ES-I3 (cell line): ENCODE measurements around the gene ACTL8.

Source experiments
- H3K36me3 ChIP-seq: 2 replicates; pipeline ENCODE4 v1.6.1; 2013; ENCODE audit warnings: mild to moderate bottlenecking, low read length, control low read depth, moderate library complexity; ENCODE audit not compliant: insufficient read depth
- H3K4me1 ChIP-seq: 2 replicates; pipeline ENCODE4 v1.6.1; 2013; ENCODE audit warnings: mild to moderate bottlenecking, control low read depth, low read length; ENCODE audit not compliant: insufficient read depth
- H3K9ac ChIP-seq: 2 replicates; pipeline ENCODE4 v1.6.1; 2013; ENCODE audit warnings: low read depth, mild to moderate bottlenecking, low read length, moderate library complexity
- H3K9me3 ChIP-seq: 2 replicates; pipeline ENCODE4 v1.6.1; 2013; ENCODE audit warnings: mild to moderate bottlenecking, low read length, moderate library complexity; ENCODE audit not compliant: control insufficient read depth, insufficient read depth

ACTL8 gene

GRCh38 chr1:17867470-17867869 lies 112.3 kb downstream of the ACTL8 start:
- Histone ChIP-seq H3K4me1 (peaks cover 9% of the 10 kb centered on the region; the same call in 1 of the 2 replicates), H3K36me3 (no peaks in the 10 kb centered on the region), H3K9ac (no peak overlapping the region), H3K9me3 (peaks cover 5% of the 10 kb centered on the region; the same call in 1 of the 2 replicates)

- peaks cover 5% of the 10 kb centered on the region; the same call in 1 of the 2 replicates for H3K9me3 ChIP-seq
- H3K4me1 ChIP-seq = peaks cover 16% of the 10 kb centered on the region
- H3K36me3 ChIP-seq = no peaks in the 10 kb centered on the region
- no peak overlapping the region for H3K9ac ChIP-seq
Measured at GRCh38 chr1:17869815-17870214, 114.7 kb downstream of the ACTL8 start.

- Histone ChIP-seq H3K36me3 (no peaks in the 10 kb centered on the region), H3K4me1 (peaks cover 19% of the 10 kb centered on the region), H3K9me3 (peaks cover 5% of the 10 kb centered on the region; the same call in 1 of the 2 replicates), H3K9ac (no peak overlapping the region)
Measured at GRCh38 chr1:17870679-17871078, 115.5 kb downstream of the ACTL8 start.

GRCh38 chr1:17873007-17873675 lies 118.0 kb downstream of the ACTL8 start:
- Histone ChIP-seq H3K9me3 (no peaks in the 10 kb centered on the region), H3K9ac (no peak overlapping the region), H3K4me1 (peaks cover 10% of the 10 kb centered on the region), H3K36me3 (no peaks in the 10 kb centered on the region)

GRCh38 chr1:17874231-17874630 lies 119.1 kb downstream of the ACTL8 start:
- H3K9ac ChIP-seq = no peak overlapping the region
- no peaks in the 10 kb centered on the region for H3K9me3 ChIP-seq
- peaks cover 10% of the 10 kb centered on the region for H3K4me1 ChIP-seq
- no peaks in the 10 kb centered on the region for H3K36me3 ChIP-seq

GRCh38 chr1:17874710-17875109 lies 119.6 kb downstream of the ACTL8 start:
- H3K4me1 ChIP-seq = peaks cover 10% of the 10 kb centered on the region
- no peaks in the 10 kb centered on the region for H3K9me3 ChIP-seq
- H3K36me3 ChIP-seq = no peaks in the 10 kb centered on the region
- no peak overlapping the region for H3K9ac ChIP-seq

GRCh38 chr1:17875171-17875881 lies 120.2 kb downstream of the ACTL8 start:
- Histone ChIP-seq H3K4me1 (peaks cover 10% of the 10 kb centered on the region), H3K9ac (no peak overlapping the region), H3K36me3 (no peaks in the 10 kb centered on the region), H3K9me3 (no peaks in the 10 kb centered on the region)

- Histone ChIP-seq H3K9ac (no peak overlapping the region), H3K4me1 (peaks cover 10% of the 10 kb centered on the region), H3K9me3 (no peaks in the 10 kb centered on the region), H3K36me3 (no peaks in the 10 kb centered on the region)
Measured at GRCh38 chr1:17875882-17876280, 120.7 kb downstream of the ACTL8 start.
